Stimulated activated CD8-positive, alpha-beta memory T cell treated with anti-CD3 and anti-CD28 coated beads, Interleukin-2, amount 100 ng/mL, for 1 hour (primary cell): ENCODE data around the gene MYL12B.

Experiments used
- DNase-seq, 2 donors: peaks; one replicate each; pipeline ENCODE4 v3.0.0-alpha.2; 2020; ENCODE audit warnings: low read depth in 2 of 2

The MYL12B gene

GRCh38 chr18:3235846-3236245 is 26.1 kb upstream of the MYL12B start:
- no peak for DNase-seq

DNA sequence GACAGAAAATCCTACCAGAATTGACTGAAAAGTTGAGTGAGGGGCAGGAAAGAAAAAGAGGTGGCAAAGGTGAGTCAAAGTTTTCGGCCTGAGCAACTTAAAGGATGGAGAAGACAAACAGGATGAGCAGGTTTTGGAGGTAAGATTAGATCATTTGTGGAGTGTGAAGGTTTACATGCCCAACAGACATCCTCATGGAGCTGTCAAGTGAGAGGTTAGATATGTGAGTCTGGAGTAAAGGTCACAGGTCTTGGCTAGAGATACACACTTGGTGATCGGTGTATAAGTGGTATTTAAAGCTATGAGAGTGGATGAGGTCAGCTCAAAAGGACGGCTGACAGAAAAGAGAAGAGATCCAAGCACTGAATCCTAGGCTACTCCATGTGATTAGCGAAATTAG is 25.5 kb upstream of the MYL12B start:
- DNase-seq = no peak

DNA sequence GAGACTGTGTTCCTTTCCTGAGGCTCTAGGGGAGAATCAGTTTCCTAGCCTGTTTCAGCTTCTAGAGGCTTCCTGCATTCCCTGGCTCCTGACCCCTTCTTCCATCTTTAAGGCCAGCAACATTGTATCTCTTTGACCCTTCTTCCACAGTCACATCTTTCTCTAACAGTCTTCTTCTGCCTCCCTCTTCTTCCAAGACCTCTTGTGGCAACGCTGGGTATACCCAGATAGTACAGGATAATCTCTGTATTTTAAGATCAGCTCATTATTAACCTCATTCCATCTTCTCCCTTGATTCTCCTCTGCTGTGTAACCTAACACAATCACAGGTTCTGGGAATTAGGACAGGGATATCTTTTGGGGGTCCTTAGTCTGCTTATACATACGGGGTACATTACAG is 23.2 kb upstream of the MYL12B start:
- DNase-seq = no peak

DNA sequence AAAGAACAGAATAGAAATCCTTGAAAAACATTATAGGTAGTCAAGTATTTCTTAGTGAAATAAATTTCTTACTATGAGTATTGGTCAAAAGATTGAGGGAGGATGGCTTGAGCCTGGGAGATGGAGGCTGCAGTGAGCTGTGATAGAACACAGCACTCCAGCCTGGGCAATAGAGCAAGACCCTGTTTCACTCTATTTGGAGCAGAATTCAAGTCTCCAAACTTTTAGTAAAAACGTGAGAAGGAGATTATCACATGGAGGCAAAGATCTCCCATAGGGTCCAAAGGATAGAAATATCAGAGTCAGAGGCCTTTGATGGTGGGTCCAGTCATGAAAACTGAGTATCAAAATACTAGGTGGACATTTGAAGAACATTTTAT is 16.8 kb upstream of the MYL12B start:
- DNase-seq = no peak

DNA sequence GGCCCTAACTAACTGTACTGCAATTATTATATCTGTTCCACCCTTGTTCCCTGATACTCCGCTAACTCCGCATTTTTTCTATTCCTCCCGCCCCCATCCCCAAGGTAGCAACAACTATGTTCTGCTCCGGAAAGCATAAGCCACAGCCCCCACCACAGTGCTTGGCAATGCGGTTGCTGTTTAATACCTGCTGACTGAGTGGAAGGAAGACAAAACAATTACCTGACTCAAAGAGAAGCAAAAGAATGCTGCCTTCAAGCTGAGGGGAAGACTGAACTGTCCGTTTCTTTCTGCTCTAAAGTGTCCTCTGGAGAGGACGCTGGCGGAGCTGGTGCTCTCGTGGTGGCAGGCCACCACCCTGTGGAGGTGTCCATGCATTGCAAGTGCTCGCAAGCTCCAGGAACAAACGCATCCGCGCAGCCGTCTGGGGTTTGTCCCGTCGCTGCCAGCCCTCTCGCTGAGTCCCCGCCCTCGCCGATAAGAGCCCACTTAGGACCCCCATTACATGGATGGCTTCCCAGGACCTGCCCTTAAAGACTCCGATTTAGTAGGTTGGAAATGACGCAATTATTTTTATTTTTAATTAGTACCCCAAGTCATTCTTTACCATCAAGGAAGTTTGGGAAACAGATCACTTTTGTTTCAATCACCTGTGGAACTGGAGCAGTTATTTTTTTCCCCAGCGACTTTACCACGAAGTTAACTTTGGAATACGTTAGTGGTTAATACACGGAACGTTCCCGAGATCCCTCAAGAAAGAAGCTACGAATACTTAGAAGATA is 15.9 kb upstream of the MYL12B start:
- DNase-seq = peak in 1 of 2 donors; percentile 67

GRCh38 chr18:3246635-3247239 is 15.2 kb upstream of the MYL12B start:
- no peak for DNase-seq

GRCh38 chr18:3247240-3248061 is 14.5 kb upstream of the MYL12B start, which contains the start of gene MYL12A:
TSS of gene MYL12A (plus strand) at chr18:3247801. CDS start at chr18:3253248, 5,447 bp downstream.
- peak; percentile 82 for DNase-seq

DNA sequence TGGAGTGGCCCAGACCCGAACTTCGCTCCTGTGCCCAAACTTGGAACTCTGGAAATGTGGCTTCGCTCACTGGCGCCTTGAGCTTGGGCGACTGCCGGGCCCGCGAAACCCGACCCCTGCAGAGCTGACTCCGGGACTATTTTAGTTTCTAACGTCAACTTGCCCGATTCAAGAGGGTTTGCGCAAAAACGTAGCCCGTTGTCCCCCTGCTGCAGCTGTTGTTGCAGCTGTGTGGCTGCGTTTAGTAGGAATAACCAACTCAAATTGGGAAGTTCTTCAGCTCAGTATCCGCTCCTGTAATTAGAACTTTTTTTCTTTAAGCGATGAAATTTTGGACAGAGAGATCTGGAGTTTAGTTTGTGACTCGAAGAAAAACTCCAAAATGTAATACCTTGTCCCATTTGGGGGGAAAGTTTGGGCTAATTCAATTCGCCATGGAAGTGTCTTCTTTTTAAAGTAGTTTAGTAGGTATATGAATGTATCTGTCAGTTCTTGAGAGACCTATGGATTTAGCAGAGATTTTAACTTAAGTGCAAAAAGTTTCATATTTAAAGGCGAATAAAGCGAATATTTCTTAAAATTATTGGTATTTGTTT is 13.8 kb upstream of the MYL12B start:
- no peak for DNase-seq

DNA sequence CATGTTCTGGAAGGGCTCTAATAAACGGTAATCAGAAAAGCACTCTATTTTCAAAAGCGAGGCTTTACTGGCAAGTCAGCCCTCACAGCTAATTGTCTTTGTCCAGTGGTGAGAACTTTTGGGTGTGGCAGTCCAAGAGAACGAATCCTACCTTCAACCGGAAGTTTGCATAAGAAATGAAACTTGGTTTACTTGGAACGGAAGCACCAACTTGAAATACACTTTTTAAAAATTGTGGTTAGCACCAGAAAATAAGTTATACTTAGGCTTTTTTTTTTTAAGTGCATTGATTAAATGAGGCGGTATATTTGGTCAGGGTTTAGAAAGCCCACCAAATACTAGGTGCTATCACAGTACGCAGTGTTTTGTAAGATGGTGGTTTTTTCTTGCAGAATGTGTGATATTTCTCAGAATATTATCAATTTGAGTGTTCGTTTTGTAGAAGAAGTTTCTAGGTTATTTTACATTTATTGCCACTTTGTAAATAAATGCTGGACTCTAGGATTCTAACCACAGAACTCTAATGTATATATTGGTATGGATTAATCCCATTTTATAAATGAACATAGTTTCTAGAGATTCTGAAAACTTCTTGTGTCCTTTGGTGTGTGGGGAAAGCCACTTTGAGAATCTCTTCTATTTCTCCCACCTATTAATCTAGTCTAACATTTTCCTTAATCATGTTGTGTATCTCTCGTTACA is 13.1 kb upstream of the MYL12B start:
- DNase-seq = no peak

- no peak for DNase-seq
Observed at GRCh38 chr18:3250237-3251107, 11.5 kb upstream of the MYL12B start.

GRCh38 chr18:3251249-3251962 is 10.5 kb upstream of the MYL12B start:
- no peak for DNase-seq

DNA sequence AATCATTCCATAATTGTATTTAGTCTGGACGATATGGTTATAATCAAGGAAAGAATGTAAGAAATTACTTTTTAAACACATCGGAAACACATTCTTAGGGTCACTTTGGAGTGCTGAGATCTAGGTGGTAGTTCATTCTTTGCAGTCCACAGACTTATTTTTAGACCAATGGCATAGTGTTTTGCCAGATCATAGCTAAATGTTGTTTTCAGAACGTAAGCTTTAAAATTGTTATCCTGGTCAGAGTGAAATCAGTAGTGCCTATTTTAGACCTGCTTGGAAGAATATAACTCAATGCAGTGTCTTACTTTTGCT is 10.0 kb upstream of the MYL12B start:
- no peak for DNase-seq

- no peak for DNase-seq
Observed at GRCh38 chr18:3252843-3253242, 9.1 kb upstream of the MYL12B start.

DNA sequence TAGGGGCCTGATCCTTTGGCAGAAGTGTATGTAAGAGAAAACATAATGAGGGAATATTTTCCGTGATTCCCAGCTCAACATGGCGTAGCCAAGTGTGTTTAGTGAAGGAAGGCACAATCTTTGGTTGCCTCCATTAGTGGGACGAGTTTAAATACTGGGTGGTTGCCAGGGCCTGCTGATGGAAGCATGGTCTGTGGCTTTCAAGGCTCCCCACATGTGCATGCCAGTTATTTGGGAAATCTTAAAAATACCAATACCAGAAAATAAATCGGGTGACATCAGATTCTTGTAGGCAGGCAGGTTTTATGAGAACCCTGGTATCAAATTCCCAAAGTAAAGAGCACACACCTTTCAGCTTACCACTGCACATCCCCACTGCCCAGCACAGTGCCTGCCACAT is 7.2 kb upstream of the MYL12B start:
- no peak for DNase-seq

DNA sequence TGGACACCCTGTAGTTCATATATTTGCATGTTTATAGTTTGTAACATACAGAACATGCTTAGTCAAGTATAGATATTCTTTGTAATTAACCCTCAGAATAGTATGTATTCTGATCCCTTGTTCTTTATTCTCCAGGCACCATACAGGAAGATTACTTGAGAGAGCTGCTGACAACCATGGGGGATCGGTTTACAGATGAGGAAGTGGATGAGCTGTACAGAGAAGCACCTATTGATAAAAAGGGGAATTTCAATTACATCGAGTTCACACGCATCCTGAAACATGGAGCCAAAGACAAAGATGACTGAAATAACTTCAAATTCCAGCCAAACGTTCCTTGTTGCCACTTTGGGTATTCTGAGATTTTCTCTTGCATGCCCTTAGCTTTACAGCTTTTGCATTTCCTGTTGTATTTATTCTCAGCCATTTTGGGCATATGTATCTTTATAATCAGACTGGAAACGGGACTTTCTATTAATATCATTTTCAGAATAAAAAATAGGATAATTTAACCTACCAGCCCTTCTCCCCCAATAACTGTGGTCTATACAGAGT is 6.2 kb upstream of the MYL12B start:
- DNase-seq = no peak

- DNase-seq = no peak
Observed at GRCh38 chr18:3256693-3257626, 5.0 kb upstream of the MYL12B start.

- no peak for DNase-seq
Observed at GRCh38 chr18:3257627-3258120, 4.3 kb upstream of the MYL12B start.

DNA sequence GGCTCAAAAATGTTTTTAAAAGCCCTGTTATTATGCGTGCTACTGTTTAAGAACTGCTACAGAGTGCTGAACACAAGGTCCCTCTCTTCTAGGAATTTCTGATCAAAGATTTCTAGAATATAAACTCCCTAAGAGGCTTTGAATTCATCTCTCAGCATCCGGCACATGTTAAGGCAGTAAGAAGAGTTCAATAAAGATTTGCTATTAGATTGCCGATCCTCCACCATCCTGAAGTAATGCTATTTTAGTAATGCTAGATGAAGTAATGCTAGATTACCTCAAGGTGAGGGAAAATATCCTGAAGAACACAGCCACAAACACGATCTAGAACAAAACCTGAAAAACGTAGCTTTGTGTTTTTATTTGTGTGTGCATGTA is 949 bp upstream of the MYL12B start:
- DNase-seq = no peak
